ENCODE data around the gene PLA2G2A.
"Not testable (repeated sequence)": the region's sequence is repeated elsewhere in the genome, so short reads cannot be mapped to it uniquely, and the experiment has no call there.

The PLA2G2A gene, protein sequence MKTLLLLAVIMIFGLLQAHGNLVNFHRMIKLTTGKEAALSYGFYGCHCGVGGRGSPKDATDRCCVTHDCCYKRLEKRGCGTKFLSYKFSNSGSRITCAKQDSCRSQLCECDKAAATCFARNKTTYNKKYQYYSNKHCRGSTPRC

GRCh38 chr1:19979494-19979977 lies at the start of gene PLA2G2A:
Gene PLA2G2A (minus strand): TSS chr1:19979618. CDS start chr1:19978773, 845 bp downstream.
- no peak for DNase-seq (ENCODE audit: low read depth in 1 of 2, low spot score in 1 of 2)

- DNase-seq (ENCODE audit: low read depth in 1 of 2, low spot score in 1 of 2) = no peak
Observed at GRCh38 chr1:20028726-20029125, 49.3 kb upstream of the PLA2G2A start.

DNA sequence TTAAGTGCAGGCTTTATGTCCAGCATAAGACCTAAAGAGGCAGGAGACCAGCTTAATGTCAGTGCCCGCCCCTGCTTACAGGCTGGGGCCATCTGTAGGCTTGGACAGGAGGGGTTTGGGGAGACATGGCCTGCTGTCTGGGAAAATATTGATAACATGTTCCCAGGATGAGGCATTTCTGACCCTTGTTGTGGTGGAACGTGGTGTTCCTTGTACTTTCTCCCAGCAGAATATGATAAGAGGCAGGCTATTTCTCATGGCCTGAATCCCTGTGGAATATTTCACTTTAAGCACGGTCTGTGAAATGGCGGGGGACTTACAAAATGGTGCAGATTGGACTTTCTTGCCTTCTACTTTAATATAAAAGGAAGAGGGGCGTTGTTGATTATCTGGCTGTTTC lies 48.7 kb upstream of the PLA2G2A start:
- no peak for DNase-seq (ENCODE audit: low read depth in 1 of 2, low spot score in 1 of 2)

DNA sequence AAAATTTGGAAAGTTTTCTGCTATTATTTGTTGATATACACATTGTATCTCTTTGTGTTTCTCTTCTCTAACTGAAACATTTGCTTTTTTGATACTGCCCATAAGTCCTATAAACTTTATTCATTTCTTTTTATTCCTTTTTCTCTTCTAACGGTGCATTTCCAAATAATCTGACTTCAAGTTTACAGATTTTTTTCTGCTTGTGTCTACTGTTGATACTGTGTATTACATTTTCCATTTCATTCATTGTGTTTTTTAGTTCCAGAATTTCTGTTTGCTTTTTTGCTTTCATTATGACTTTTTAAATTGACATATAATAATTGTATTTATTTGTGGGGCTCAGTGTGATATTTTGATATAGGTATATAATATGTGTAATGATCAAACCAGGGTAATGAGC lies 38.3 kb upstream of the PLA2G2A start:
- DNase-seq (ENCODE audit: low read depth in 1 of 2, low spot score in 1 of 2) = no peak

DNA sequence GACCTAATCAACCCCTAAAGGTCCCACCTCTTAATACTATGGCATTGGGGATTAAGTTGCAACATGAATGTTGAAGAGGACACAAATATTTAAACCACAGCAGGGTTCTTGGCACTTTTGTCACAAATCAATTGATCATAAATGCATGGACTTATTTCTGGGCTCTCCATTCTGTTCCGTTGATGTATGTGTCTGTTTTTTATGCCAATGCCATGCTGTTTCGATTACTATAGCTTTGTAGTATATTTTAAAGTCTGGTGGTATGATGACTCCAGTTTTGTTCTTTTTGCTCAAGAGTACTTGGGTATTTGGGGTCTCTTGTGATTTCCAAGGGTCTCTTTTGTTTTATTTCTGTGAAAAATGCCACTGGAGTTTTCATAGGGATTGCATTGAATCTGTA lies 34.7 kb upstream of the PLA2G2A start:
- DNase-seq (ENCODE audit: low read depth in 1 of 2, low spot score in 1 of 2) = no peak

DNA sequence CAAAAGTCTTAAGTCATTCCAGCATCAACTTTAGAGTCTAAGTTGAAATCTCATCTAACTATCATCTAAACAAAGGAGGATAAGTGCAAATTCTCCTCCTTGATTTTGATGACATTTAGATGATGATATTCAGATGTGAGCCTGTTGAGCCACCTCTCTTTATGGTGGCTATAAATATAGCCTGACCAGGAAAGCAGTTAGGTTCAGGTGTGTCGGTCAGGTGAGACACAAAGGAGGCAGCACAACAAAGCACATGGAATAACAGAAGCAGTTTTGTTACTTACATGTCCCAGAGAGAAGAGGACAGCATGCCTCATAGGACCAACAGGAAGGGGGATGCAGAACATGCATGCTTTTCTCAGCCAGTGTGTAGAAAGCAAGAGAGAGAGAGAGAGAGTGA lies 30.6 kb upstream of the PLA2G2A start:
- DNase-seq (ENCODE audit: low read depth in 1 of 2, low spot score in 1 of 2) = no peak

DNA sequence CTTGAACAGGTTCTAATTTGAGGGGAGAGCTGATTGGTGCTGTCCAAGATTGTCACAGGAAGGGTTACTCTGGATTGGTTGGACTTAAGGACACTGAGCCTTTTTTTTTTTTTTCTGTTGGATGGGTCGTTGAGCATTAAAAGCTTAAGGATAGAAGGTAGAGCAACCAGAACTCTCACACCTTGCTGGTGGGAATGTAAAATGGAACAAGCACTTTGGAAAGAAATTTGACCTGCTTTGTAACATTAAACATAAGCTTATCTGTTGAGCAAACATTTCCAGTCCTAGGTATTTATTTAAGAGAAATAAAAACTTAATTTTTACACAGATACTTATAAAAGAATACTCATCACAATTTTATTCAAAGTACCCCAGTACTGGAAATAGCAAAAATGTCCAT lies 29.8 kb upstream of the PLA2G2A start:
- no peak for DNase-seq (ENCODE audit: low read depth in 1 of 2, low spot score in 1 of 2)

- no peak for DNase-seq (ENCODE audit: low read depth in 1 of 2, low spot score in 1 of 2)
Observed at GRCh38 chr1:20008391-20008841, 29.0 kb upstream of the PLA2G2A start.

- DNase-seq (ENCODE audit: low read depth in 1 of 2, low spot score in 1 of 2) = not testable (repeated sequence)
Observed at GRCh38 chr1:19998823-19999222, 19.4 kb upstream of the PLA2G2A start.

GRCh38 chr1:19990689-19991088 lies 11.3 kb upstream of the PLA2G2A start:
- DNase-seq (ENCODE audit: low read depth in 1 of 2, low spot score in 1 of 2) = no peak

DNA sequence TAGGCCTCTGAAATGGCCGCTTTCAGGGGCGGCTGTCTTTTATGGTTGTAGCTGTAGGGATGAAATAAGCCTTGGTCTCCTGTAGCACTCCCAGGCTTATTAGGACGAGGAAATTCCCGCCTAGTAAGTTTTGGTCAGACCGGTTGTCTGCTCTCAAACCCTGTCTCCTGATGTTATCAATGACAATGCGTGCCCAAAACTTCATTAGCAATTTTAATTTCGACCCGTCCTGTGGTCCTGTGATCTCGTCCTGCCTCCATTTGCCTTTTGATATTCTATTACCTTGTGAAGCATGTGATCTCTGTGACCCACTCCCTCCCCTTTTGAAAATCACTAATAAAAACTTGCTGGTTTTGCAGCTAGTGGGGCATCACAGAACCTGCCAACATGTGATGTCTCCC lies 10.8 kb upstream of the PLA2G2A start:
- DNase-seq (ENCODE audit: low read depth in 1 of 2, low spot score in 1 of 2) = not testable (repeated sequence)

DNA sequence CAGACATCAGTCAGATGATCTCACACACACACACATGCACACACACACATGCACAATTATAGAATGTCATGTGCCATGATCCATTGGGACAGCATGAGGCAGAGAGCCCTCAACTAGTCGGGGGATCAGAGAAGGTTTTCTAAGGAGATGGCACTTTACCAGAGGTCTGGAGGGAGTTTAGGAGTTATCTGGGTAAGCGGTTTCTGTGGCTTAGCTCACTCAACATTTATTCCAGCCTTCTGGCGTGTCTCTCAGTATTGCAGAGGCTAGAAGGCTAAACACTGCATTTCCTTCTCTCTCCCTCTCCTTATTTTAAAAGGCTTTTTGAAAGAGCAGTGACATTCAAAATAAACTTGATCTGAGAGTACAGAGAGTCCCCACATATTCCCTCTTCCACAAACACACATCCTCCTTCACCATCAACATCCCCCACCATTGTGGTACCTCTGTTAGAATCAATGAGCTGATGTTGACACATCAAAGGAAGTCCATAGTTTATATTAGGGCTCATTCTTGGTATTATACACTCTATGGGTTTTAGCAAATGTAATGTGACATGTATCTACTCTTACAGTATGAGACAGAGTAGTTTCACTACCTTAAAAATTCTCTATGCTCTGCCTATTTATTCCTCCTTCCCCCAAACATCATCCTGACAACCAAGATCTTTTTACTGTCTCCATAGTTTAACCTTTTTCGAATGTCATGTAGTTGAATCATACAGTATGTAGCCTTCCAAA lies 9.0 kb upstream of the PLA2G2A start:
- no peak for DNase-seq (ENCODE audit: low read depth in 1 of 2, low spot score in 1 of 2)

DNA sequence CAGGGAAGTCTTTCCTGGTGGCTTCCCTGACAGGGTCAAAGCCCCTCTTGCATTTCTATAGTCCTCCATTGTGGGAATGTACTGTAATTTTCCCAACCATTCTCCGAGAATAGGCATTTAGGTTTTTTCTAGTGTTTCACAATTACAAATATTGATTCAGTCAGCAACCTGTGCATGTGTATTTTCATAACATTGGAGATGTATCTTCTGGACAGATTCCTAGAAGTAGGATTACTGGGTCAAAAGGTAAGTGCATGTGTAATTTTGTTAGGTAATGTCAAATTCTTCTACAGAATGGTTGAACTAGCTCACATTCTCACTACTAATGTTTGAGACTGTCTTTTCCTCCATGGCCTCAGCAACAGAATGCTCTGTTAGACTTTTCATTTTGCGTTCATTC lies 8.3 kb upstream of the PLA2G2A start:
- no peak for DNase-seq (ENCODE audit: low read depth in 1 of 2, low spot score in 1 of 2)

- not testable (repeated sequence) for DNase-seq (ENCODE audit: low read depth in 1 of 2, low spot score in 1 of 2)
Observed at GRCh38 chr1:19984409-19985016, 5.1 kb upstream of the PLA2G2A start.

DNA sequence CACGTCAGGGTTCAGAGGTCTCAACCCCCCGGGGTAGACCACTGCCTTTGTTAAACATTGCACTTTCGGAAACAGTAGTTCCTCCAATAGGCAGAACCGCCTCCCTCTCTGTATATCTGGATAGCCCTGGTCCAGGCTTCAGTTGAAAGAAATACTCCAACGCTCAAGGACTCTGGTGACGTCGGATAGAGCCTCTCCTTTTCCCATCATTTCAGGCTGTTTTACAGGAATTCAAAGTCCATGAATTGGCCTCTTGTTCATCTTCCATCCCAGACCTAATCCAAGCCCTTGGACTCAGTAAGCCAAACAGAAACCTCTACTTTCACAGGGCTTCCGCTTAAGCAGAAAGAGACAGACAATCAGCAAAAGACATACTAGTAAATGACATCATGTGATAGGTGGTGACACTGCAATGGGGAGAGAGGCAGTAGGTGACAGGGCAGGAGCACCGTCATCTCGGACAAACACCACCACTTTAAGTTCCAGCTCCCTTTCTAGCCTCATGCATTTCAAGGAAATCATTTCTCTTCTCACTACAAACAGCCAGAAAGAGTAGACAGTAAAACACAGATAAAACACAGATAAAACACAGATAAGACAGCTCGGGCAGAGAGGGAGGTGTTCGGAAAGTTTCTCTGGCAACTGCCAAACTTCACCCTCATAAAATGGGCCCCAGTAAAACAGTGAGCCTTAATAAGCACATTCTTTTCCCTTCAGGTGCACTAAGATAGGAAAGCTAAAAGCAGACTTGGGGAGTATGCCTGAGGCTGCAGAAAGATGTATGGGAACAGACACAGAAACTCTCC lies 2.3 kb upstream of the PLA2G2A start:
- DNase-seq (ENCODE audit: low read depth in 1 of 2, low spot score in 1 of 2) = no peak

DNA sequence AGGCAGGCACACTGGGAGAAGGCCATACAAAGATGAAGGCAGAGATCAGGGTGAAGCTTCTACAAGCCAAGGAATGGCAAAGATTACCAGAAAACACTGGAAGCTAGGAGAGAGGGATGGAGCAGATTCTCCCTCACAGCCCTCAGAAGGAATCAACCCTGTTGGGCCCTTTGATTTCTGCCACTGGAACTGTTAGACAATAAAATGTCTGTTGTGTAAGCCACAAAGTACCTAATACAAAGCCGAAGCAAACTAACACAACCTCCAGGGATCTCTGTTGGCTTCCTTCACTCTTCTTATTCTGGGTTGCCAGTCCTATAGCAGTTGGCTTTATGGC lies 1.7 kb upstream of the PLA2G2A start:
- DNase-seq (ENCODE audit: low read depth in 1 of 2, low spot score in 1 of 2) = no peak

DNA sequence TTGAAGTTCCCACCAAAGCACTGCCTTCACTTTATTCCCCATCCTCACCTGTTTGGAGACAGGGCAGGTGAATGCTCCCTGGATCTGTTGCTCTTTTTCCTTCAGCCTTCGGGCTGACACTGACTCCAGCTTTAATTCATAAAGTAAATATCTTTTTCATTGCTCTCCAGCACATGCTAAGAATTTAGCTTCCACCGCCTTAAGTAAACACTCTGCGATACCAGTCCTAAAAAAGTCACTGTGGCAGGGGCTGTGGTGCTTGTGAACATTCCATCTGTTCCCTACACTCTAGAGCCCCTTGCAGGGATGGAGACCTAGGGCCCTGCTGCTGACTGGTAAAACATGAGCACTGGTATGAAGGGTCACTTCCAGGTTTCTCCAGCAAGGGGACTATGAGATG lies 896 bp upstream of the PLA2G2A start:
- DNase-seq (ENCODE audit: low read depth in 1 of 2, low spot score in 1 of 2) = no peak

DNA sequence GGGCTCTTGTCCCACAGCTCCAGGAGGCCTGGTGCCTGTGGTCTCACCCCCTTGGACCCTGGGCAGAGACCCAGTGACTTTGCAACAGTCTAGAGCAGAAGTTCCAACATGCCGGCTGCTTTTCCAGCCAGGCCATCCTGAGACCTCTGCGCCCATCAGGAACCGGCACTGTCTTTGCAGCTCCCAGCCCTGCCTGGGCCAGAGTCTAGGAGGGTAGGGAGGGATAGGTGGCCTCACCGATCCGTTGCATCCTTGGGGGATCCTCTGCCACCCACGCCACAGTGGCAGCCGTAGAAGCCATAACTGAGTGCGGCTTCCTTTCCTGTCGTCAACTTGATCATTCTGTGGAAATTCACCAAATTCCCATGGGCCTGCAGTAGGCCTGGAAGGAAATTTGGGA lies 1.3 kb downstream of the PLA2G2A start:
- DNase-seq (ENCODE audit: low read depth in 1 of 2, low spot score in 1 of 2) = no peak

DNA sequence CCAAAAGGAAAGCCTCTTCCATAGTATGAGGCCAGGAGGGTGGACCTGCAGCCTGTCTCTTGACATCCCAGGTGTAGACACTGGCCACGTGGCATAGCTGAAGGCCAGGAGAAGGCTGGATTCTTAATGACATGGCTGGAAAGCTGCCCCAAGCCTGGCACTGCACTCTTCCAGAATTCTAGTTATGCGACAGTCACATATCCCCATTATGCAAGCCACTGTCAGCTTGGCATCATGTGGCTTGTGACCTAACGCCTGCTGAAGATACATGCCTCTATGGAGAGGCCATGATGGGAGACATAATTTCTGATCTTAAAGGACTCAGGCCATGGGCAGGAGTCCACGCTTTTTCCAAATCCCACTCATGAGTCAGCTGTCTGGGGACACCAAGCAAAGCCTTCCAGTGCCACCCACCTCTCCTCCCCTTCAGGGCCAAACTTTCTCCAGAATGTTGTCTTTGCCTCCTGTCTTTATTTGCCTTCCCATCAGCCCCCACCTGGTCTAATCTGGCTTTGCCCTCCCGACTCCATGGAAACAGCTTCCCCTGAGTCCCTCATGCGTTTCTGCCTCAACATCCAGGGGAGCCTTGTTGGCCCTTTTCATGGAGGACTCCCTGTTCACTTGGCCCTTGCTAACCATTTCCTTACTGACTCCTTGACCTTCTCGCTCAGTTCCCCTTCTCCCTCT lies 3.0 kb downstream of the PLA2G2A start:
- no peak for DNase-seq (ENCODE audit: low read depth in 1 of 2, low spot score in 1 of 2)

GRCh38 chr1:19975423-19976193 lies 3.8 kb downstream of the PLA2G2A start:
- no peak for DNase-seq (ENCODE audit: low read depth in 1 of 2, low spot score in 1 of 2)
